IMR-90 (cell line): ENCODE data around the gene CHGA. TPM values are rescaled to one million over a fixed set of nuclear protein-coding genes. Genes with fewer than 3 reads are reported as not detected.

Experiments
- ATAC-seq: fragments of 200-7000 bp; cut with Tn5 transposase; 2 replicates; pipeline ENCODE4 v1.9.1; 2020; ENCODE audit warnings: low read depth, mild to moderate bottlenecking, moderate library complexity
- BruUV-seq: library from RNA; stranded (reverse); fragments of 400-500 nt; replicated peaks from 2 replicates; lab custom pipeline; 2021; lab: Mats Ljungman, UMichigan
- CTCF ChIA-PET: fragments of 300-600 bp; formaldehyde crosslinking; extraction: SDS; loops from one replicate; lab custom pipeline; 2021; ENCODE audit warnings: antibody characterized with exemption; lab: Yijun Ruan, JAX
- POLR2A ChIA-PET: fragments of 300-600 bp; sonication (Branson Sonifier 250); formaldehyde crosslinking; loops from one replicate; lab custom pipeline; 2022; ENCODE audit warnings: antibody characterized with exemption; ENCODE audit not compliant: unreplicated experiment; lab: Charles Lee
- DNase-seq: peaks from one replicate; pipeline ENCODE4 v3.0.0; 2013
- H2AFZ ChIP-seq: replicated peaks from 2 replicates; pipeline ENCODE3; 2013; ENCODE audit warnings: low read length, mild to moderate bottlenecking; ENCODE audit not compliant: poor library complexity
- H2AK5ac ChIP-seq: 2 replicates; pipeline ENCODE4 v1.6.1; 2013; ENCODE audit warnings: low read depth, low read length, inconsistent platforms
- H2AK9ac ChIP-seq: replicated peaks from 2 replicates; pipeline ENCODE3; 2013; ENCODE audit warnings: mild to moderate bottlenecking, low read depth, low read length, moderate library complexity; ENCODE audit not compliant: poor library complexity
- H2BK120ac ChIP-seq: 2 replicates; pipeline ENCODE4 v1.6.1; 2013; ENCODE audit warnings: low read depth, low read length, inconsistent platforms
- H2BK15ac ChIP-seq: 3 replicates; pipeline ENCODE4 v1.6.1; 2013; ENCODE audit warnings: low read depth, low read length, inconsistent platforms
- H2BK20ac ChIP-seq: 2 replicates; pipeline ENCODE4 v1.6.1; 2013; ENCODE audit warnings: low read depth, mild to moderate bottlenecking, inconsistent platforms, low read length, moderate library complexity
- H2BK5ac ChIP-seq: 2 replicates; pipeline ENCODE4 v1.6.1; 2013; ENCODE audit warnings: mild to moderate bottlenecking, low read depth, low read length, inconsistent platforms; ENCODE audit not compliant: poor library complexity, severe bottlenecking
- H3K14ac ChIP-seq: replicated peaks from 2 replicates; pipeline ENCODE4 v1.6.1; 2013; ENCODE audit warnings: low read depth, low read length, inconsistent platforms
- H3K18ac ChIP-seq: 2 replicates; pipeline ENCODE4 v1.6.1; 2013; ENCODE audit warnings: low read depth, low read length, control low read depth
- H3K23ac ChIP-seq: 2 replicates; pipeline ENCODE4 v1.6.1; 2013; ENCODE audit warnings: low read depth, low read length, inconsistent platforms
- H3K27ac ChIP-seq: 2 replicates; pipeline ENCODE4 v1.5.1; 2013; ENCODE audit warnings: mild to moderate bottlenecking, control low read depth, low read length; ENCODE audit not compliant: insufficient read depth
- H3K27me3 ChIP-seq: 2 replicates; pipeline ENCODE4 v1.6.1; 2013; ENCODE audit warnings: low read length; ENCODE audit not compliant: control insufficient read depth, insufficient read depth
- H3K36me3 ChIP-seq: 2 replicates; pipeline ENCODE4 v1.6.1; 2013; ENCODE audit warnings: low read length, mixed read lengths; ENCODE audit not compliant: control insufficient read depth, insufficient read depth
- H3K4ac ChIP-seq: 2 replicates; pipeline ENCODE4 v1.6.1; 2013; ENCODE audit warnings: low read depth, low read length, inconsistent platforms
- H3K4me1 ChIP-seq: 2 replicates; pipeline ENCODE4 v1.6.1; 2013; ENCODE audit warnings: low read length, mixed read lengths; ENCODE audit not compliant: control insufficient read depth, insufficient read depth
- H3K4me2 ChIP-seq: 2 replicates; pipeline ENCODE4 v1.6.1; 2013; ENCODE audit warnings: low read depth, mild to moderate bottlenecking, control low read depth, low read length, moderate library complexity
- H3K4me3 ChIP-seq: 2 replicates; pipeline ENCODE4 v1.5.1; 2013; ENCODE audit warnings: low read depth, mild to moderate bottlenecking, control low read depth, low read length, moderate library complexity; ENCODE audit not compliant: insufficient read depth
- H3K56ac ChIP-seq: 2 replicates; pipeline ENCODE4 v1.6.1; 2013; ENCODE audit warnings: low read length, inconsistent platforms; ENCODE audit not compliant: insufficient read depth; ENCODE audit errors: extremely low read depth
- H3K79me1 ChIP-seq, 2 experiments: 2 replicates each; pipeline ENCODE4 v1.6.1; 2013; ENCODE audit warnings: low read length in 2 of 2, inconsistent platforms in 1 of 2, low read depth in 1 of 2
- H3K9ac ChIP-seq: 2 replicates; pipeline ENCODE4 v1.6.1; 2013; ENCODE audit warnings: low read depth, low read length, control low read depth
- H3K9me1 ChIP-seq: 2 replicates; pipeline ENCODE4 v1.6.1; 2013; ENCODE audit warnings: low read length, inconsistent platforms; ENCODE audit not compliant: insufficient read depth
- H3K9me3 ChIP-seq: 2 replicates; pipeline ENCODE4 v1.6.1; 2013; ENCODE audit warnings: low read length; ENCODE audit not compliant: control insufficient read depth, insufficient read depth
- H4K20me1 ChIP-seq: 2 replicates; pipeline ENCODE4 v1.6.1; 2013; ENCODE audit warnings: low read length, inconsistent platforms; ENCODE audit not compliant: insufficient read depth
- H4K5ac ChIP-seq: 2 replicates; pipeline ENCODE4 v1.6.1; 2013; ENCODE audit warnings: mild to moderate bottlenecking, low read depth, low read length, control low read depth
- H4K8ac ChIP-seq, 2 experiments: 2 replicates each; pipeline ENCODE4 v1.6.1; 2013; ENCODE audit warnings: low read depth in 2 of 2, low read length in 2 of 2, control low read depth in 1 of 2, inconsistent platforms in 1 of 2
- H4K91ac ChIP-seq: 2 replicates; pipeline ENCODE4 v1.6.1; 2013; ENCODE audit warnings: low read depth, low read length, inconsistent platforms; ENCODE audit not compliant: insufficient read depth
- BHLHE40 ChIP-seq: fragments of 150-350 bp; IDR thresholded peaks from 2 replicates; pipeline ENCODE4 v1.6.1; 2016; ENCODE audit warnings: mild to moderate bottlenecking, low read depth, low read length
- ELK1 ChIP-seq: fragments of 150-350 bp; IDR thresholded peaks from 2 replicates; pipeline ENCODE4 v1.6.1; 2016; ENCODE audit warnings: low read depth, mild to moderate bottlenecking, low read length, moderate library complexity, borderline replicate concordance
- FOS ChIP-seq: fragments of 150-350 bp; IDR thresholded peaks from 2 replicates; pipeline ENCODE4 v1.6.1; 2016; ENCODE audit warnings: low read depth, low read length
- SMC3 ChIP-seq: fragments of 150-350 bp; IDR thresholded peaks from 2 replicates; pipeline ENCODE4 v1.6.1; 2016; ENCODE audit warnings: low read depth, mild to moderate bottlenecking, antibody characterized with exemption, low read length, moderate library complexity
- WGBS, 2 experiments: methylation state at CpG; one replicate each; pipeline versions ENCODE4 v1.1.5 to v1.1.7; 2013; ENCODE audit warnings: missing lambda C conversion rate in 2 of 2; ENCODE audit not compliant: insufficient read length in 1 of 2; ENCODE audit errors: extremely low coverage in 2 of 2; 5-methylcytosine and 5-hydroxymethylcytosine counted together
- dilution Hi-C: fragments of 300-500 bp; cut with HindIII; formaldehyde crosslinking; loops from one replicate; pipeline ENCODE4 v1.14.3; 2018; ENCODE audit warnings: low sequenced_read_pairs; ENCODE audit not compliant: unreplicated experiment
- in situ Hi-C: fragments of 300-500 bp; cut with MboI; formaldehyde crosslinking; loops from 3 replicates; pipeline ENCODE4 v1.14.3; 2019; ENCODE audit warnings: low sequenced_read_pairs, inconsistent platforms, mixed read lengths
- intact Hi-C: fragments of 100-400 bp; cut with micrococcal nuclease; formaldehyde crosslinking; loops from 2 replicates; pipeline ENCODE4 v1.10.0; 2022
- polyA plus RNA-seq, 3 experiments: library from polyadenylated mRNA; depleted of rRNA; stranded (reverse); fragments of >200 nt; gene quantifications; 2 replicates each; pipeline ENCODE4 v1.2.3, GENCODE V29; 2012; ENCODE audit warnings: low replicate concordance in 1 of 3
- total RNA-seq: library from RNA; depleted of rRNA; stranded (reverse); fragments of >200 nt; gene quantifications from 2 replicates; pipeline ENCODE4 v1.2.3, GENCODE V29; 2012

The CHGA gene
- total and polyA plus RNA-seq, 2 of the 4 experiments (the other 2 are of a cell fraction): not detected

GRCh38 chr14:92955381-92955780 lies 32.4 kb downstream of the CHGA start:
- Histone ChIP-seq H3K9me3 (no peaks in the 10 kb centered on the region), H2AK5ac (no peak overlapping the region), H3K56ac (no peak overlapping the region), H2AFZ (no peak overlapping the region), H3K9me1 (no peaks in the 10 kb centered on the region), H3K4me1 (no peaks in the 10 kb centered on the region), H4K5ac (no peak overlapping the region), H4K20me1 (no peaks in the 10 kb centered on the region; the same call in 1 of the 2 replicates), H2AK9ac (no peak overlapping the region), H2BK5ac (no peak overlapping the region), H3K18ac (no peak overlapping the region), H3K36me3 (no peaks in the 10 kb centered on the region), H3K4me2 (no peak overlapping the region), H4K91ac (no peak overlapping the region), H3K14ac (no peak overlapping the region), H2BK20ac (no peak overlapping the region), H3K27me3 (no peaks in the 10 kb centered on the region), H3K23ac (no peak overlapping the region), H2BK15ac (no peak overlapping the region), H3K9ac (no peak overlapping the region), H3K4me3 (no peak overlapping the region), H2BK120ac (no peak overlapping the region), H3K4ac (no peak overlapping the region), H3K79me1 (no peaks in the 10 kb centered on the region), H4K8ac (no peak overlapping the region), H3K27ac (no peak overlapping the region)
- no CpG with 5 or more reads among the region's 7 CpGs for WGBS, 2 experiments
- POLR2A ChIA-PET: interaction anchor here (0.6 kb wide), 1 partner anchor 181 kb away, joined by 3 read pairs; no protein-coding TSS in a partner anchor
- in situ Hi-C loops (no loop called here), intact Hi-C loops (no loop called here), dilution Hi-C loops (no loop called here)
- TF ChIP-seq BHLHE40 (no peak), ELK1 (no peak), SMC3 (no peak), FOS (no peak)
- DNase-seq (no peak), ATAC-seq (no peak)
- BruUV-seq: no TSS peak
- CTCF ChIA-PET: interaction anchor here (0.6 kb wide), 1 partner anchor 183 kb away, joined by 7 read pairs; no protein-coding TSS in a partner anchor
